GM19328 (cell line): ENCODE results near the gene PLB1.

Source experiments
- ATAC-seq: cut with Tn5 transposase; IDR thresholded peaks from one replicate; pipeline ENCODE4 v1.9.1; 2021; ENCODE audit warnings: mild to moderate bottlenecking, moderate library complexity; ENCODE audit not compliant: unreplicated experiment

PLB1 gene

GRCh38 chr2:28639836-28640235 lies 144.0 kb downstream of the PLB1 start:
- no peak for ATAC-seq

GRCh38 chr2:28640260-28640907 lies 144.5 kb downstream of the PLB1 start:
- ATAC-seq = no peak

GRCh38 chr2:28640908-28641300 lies 145.0 kb downstream of the PLB1 start:
- no peak for ATAC-seq

GRCh38 chr2:28642796-28643195 lies 146.9 kb downstream of the PLB1 start:
- ATAC-seq = no peak

- no peak for ATAC-seq
These were observed 147.5 kb downstream of the PLB1 start for GRCh38 chr2:28643327-28643726.

GRCh38 chr2:28643911-28644334 lies 148.1 kb downstream of the PLB1 start:
- ATAC-seq = no peak

- no peak for ATAC-seq
These were observed 148.9 kb downstream of the PLB1 start for GRCh38 chr2:28644760-28645159.

GRCh38 chr2:28645553-28645952 lies 149.7 kb downstream of the PLB1 start:
- no peak for ATAC-seq

- no peak for ATAC-seq
These were observed 151.8 kb downstream of the PLB1 start for GRCh38 chr2:28647682-28648081.

- no peak for ATAC-seq
These were observed 152.3 kb downstream of the PLB1 start for GRCh38 chr2:28648147-28648546.

GRCh38 chr2:28648671-28649395 lies 153.0 kb downstream of the PLB1 start:
- ATAC-seq = no peak

- ATAC-seq = no peak
These were observed 153.8 kb downstream of the PLB1 start for GRCh38 chr2:28649481-28650265.

GRCh38 chr2:28650266-28650584 lies 154.4 kb downstream of the PLB1 start:
- no peak for ATAC-seq

GRCh38 chr2:28652217-28652616 lies 156.4 kb downstream of the PLB1 start:
- no peak for ATAC-seq

- ATAC-seq = no peak
These were observed 158.2 kb downstream of the PLB1 start for GRCh38 chr2:28653892-28654662.

- no peak for ATAC-seq
These were observed 158.9 kb downstream of the PLB1 start for GRCh38 chr2:28654663-28655320.

- no peak for ATAC-seq
These were observed 161.2 kb downstream of the PLB1 start for GRCh38 chr2:28656937-28657615.

- no peak for ATAC-seq
These were observed 162.5 kb downstream of the PLB1 start for GRCh38 chr2:28658369-28658768.

- no peak for ATAC-seq
These were observed 163.3 kb downstream of the PLB1 start for GRCh38 chr2:28659127-28659526.

GRCh38 chr2:28661589-28662001 lies 165.7 kb downstream of the PLB1 start:
- ATAC-seq = no peak
